ENCODE results near the gene LGALS3BP. TPM values are rescaled to one million over a fixed set of nuclear protein-coding genes. Genes with fewer than 3 reads are reported as not detected.

LGALS3BP gene
- total RNA-seq, 2 experiments from 2014 or later, result 0.88 to 1.7 TPM

DNA sequence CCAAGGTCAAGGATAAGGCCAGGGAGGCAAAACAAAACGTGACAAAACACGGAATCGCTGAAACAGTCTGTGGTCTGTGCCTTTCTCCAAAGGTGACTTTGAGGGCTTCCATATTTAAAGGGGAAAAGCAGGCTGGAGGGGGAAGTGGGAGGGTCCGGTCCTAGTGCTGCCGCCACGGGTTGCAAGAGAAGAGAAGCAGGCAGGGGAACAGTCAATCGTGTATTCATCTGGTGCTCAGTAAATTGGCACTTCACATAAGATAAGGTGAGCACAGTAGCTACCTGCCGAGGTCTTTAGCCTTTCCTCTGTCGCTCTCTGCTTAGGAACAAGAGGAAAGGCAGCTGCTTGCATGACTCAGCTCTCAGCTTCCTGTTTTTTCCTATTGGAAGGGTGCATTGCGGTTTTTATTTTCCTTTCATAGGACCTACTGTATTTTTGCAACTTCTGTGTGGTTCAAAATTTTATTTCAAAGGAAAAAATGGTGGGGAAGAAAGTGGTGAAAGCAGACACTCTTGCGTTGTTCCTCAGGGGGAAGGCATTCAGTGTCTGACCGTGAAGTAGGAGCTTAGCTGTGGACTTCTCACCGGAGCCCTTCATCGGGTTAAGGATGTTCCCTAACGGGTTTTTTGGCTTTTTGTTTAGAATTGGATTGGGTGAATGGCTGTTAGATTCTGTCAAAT is 7.1 kb upstream of the LGALS3BP start:
- H3K36me3 ChIP-seq (ENCODE audit: insufficient read depth, low read length), result peaks cover 24% of the 10 kb centered on the region
- H3K79me2 ChIP-seq (ENCODE audit: insufficient read depth, low read depth, low read length), result no peaks in the 10 kb centered on the region
- no peaks in the 10 kb centered on the region for H3K9me3 ChIP-seq (ENCODE audit: low read length)
- peak overlapping the region; percentile 5; the same call in 1 of the 2 replicates for H2AFZ ChIP-seq (ENCODE audit: low read length)
- TSS peak; percentile 59 for BruUV-seq (replicated peaks)
- DNase-seq (ENCODE audit: low spot score), result no peak
- POLR2A ChIA-PET, result interaction anchor here (0.6 kb wide), 1 partner anchor 1246 kb away, joined by 4 read pairs; no protein-coding TSS in a partner anchor
- TF ChIP-seq, protein P1, sequence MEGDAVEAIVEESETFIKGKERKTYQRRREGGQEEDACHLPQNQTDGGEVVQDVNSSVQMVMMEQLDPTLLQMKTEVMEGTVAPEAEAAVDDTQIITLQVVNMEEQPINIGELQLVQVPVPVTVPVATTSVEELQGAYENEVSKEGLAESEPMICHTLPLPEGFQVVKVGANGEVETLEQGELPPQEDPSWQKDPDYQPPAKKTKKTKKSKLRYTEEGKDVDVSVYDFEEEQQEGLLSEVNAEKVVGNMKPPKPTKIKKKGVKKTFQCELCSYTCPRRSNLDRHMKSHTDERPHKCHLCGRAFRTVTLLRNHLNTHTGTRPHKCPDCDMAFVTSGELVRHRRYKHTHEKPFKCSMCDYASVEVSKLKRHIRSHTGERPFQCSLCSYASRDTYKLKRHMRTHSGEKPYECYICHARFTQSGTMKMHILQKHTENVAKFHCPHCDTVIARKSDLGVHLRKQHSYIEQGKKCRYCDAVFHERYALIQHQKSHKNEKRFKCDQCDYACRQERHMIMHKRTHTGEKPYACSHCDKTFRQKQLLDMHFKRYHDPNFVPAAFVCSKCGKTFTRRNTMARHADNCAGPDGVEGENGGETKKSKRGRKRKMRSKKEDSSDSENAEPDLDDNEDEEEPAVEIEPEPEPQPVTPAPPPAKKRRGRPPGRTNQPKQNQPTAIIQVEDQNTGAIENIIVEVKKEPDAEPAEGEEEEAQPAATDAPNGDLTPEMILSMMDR (conservative IDR thresholded peaks at IDR 0.05; ENCODE audit: low read length), result no peak
- no peak for TF ChIP-seq EZH2phosphoT487 (IDR thresholded peaks at IDR 0.05; ENCODE audit: borderline replicate concordance, low read depth, low read length)
- H4K20me1 ChIP-seq (ENCODE audit: insufficient read depth, low read length), result no peaks in the 10 kb centered on the region
- H3K27ac ChIP-seq (ENCODE audit: low read depth, low read length, poor library complexity, severe bottlenecking), result no peak overlapping the region
- H3K4me3 ChIP-seq (ENCODE audit: low read depth, low read length, poor library complexity, severe bottlenecking), result no peak overlapping the region
- no peaks in the 10 kb centered on the region for H3K9me2 ChIP-seq (ENCODE audit: insufficient read depth, low read length)
- CTCF ChIA-PET (ENCODE audit: unreplicated experiment), result no interaction called here
- peak overlapping the region; percentile 30; the same call in 1 of the 2 replicates for H3K4me2 ChIP-seq (ENCODE audit: low read length)
- intact Hi-C loops (cut with micrococcal nuclease; ENCODE audit: unreplicated experiment), result no loop called here
- peaks cover 16% of the 10 kb centered on the region for H3K4me1 ChIP-seq (ENCODE audit: insufficient read depth, low read length, poor library complexity, severe bottlenecking)

DNA sequence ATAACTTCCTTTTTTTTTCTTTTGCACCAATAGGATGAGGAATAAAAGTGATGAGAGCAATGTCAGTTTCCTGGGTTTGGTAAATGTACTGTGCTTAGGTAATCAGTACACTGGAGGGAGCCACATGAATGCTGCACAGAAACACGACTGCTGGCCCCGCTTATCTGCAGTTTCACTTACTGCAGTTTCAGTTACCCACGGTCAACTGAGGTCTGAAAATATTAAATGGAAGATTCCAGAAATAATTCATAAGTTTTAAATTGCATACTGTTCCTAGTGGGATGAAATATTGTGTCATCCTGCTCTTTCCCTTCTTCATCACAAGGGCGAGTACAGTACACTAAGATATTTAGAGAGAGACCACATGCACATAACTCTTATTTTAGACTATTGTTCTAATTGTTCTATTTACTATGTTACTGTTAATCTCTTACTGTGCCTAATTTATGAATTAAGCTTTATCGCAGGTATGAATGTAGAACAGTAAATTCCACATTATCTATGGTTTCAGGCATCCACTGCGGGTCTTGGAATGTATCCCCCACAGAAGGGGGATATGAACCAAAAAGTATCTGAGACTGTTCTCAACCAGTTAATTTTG is 6.4 kb upstream of the LGALS3BP start:
- intact Hi-C loops (cut with micrococcal nuclease; ENCODE audit: unreplicated experiment), result no loop called here
- Histone ChIP-seq H3K27ac (ENCODE audit: low read depth, low read length, poor library complexity, severe bottlenecking) (no peak overlapping the region), H3K4me1 (ENCODE audit: insufficient read depth, low read length, poor library complexity, severe bottlenecking) (peaks cover 16% of the 10 kb centered on the region), H3K79me2 (ENCODE audit: insufficient read depth, low read depth, low read length) (no peaks in the 10 kb centered on the region), H2AFZ (ENCODE audit: low read length) (peak overlapping the region; percentile 5; the same call in 1 of the 2 replicates), H3K4me3 (ENCODE audit: low read depth, low read length, poor library complexity, severe bottlenecking) (no peak overlapping the region), H3K9me2 (ENCODE audit: insufficient read depth, low read length) (no peaks in the 10 kb centered on the region), H4K20me1 (ENCODE audit: insufficient read depth, low read length) (no peaks in the 10 kb centered on the region), H3K9me3 (ENCODE audit: low read length) (no peaks in the 10 kb centered on the region), H3K4me2 (ENCODE audit: low read length) (peak overlapping the region; percentile 30; the same call in 1 of the 2 replicates), H3K36me3 (ENCODE audit: insufficient read depth, low read length) (peaks cover 17% of the 10 kb centered on the region)
- no peak for TF ChIP-seq EZH2phosphoT487 (IDR thresholded peaks at IDR 0.05; ENCODE audit: borderline replicate concordance, low read depth, low read length)
- TF ChIP-seq, protein P1 (conservative IDR thresholded peaks at IDR 0.05; ENCODE audit: low read length), result peak; percentile 64
- no TSS peak for BruUV-seq (replicated peaks)
- peak; percentile 47 for DNase-seq (ENCODE audit: low spot score)
- CTCF ChIA-PET (ENCODE audit: unreplicated experiment), result no interaction called here
- POLR2A ChIA-PET, result interaction anchor here (0.6 kb wide), 2 partner anchors 16 to 1247 kb away, joined by 3 to 4 read pairs; no protein-coding TSS in a partner anchor

All from OCI-LY7 (cell line).